T-helper 1 cell treated with Interleukin-12 subunit alpha and Interleukin-12 subunit beta and Interleukin-4 antibody, amounts not matched to agents 30 ng/mL and 1 ng/mL, for 36 hours (primary cell): ENCODE data around the gene FREY1. TPM values are rescaled to one million over a fixed set of nuclear protein-coding genes. Genes with fewer than 3 reads are reported as not detected.

Experiments used
- intact Hi-C: fragments of 100-400 bp; cut with micrococcal nuclease; formaldehyde crosslinking; loops from one replicate; pipeline ENCODE4 v1.15.1; 2024
- total RNA-seq: library from RNA; stranded (reverse); gene quantifications from 2 replicates; pipeline ENCODE4 v1.2.3, GENCODE V29; 2022

Gene FREY1, protein sequence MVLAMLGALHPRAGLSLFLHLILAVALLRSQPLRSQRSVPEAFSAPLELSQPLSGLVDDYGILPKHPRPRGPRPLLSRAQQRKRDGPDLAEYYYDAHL
- total RNA-seq: 2.7 and 3.4 TPM in 2 replicates

DNA sequence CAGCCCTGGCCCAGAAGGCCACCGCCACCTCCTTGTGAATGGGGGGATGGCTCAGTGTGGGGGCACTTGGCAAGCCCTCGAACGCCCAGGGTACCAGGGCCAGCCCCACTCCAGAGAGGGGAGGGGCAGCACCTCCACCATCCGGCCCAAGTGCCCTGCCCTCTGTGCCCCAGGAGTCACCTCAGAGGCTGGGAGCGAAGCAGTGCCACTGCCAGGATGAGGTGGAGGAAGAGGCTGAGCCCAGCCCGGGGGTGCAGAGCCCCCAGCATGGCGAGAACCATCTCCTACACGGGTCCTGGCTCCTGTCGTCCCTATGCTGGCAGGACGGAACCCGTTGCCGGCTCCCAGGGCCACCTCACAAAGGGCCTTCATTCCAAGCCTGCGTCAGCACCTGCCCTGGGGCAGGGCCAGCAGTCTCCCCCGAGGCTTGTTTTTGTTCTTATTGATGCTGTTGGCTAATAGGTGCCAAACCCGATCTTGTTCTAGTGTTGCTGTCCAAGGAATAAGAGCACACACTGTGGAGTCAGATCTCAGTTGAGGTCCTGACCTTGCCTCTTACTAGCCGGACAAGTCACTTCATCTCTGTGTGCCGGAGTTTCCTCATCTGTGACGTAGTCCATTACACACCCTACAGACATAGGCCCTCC lies at the start of gene FREY1:
Gene FREY1, minus strand, starts transcription at position 307 of the 647 bp plus-strand sequence. Its CDS starts 26 bp downstream, at position 281.
- intact Hi-C loops: no loop called here

DNA sequence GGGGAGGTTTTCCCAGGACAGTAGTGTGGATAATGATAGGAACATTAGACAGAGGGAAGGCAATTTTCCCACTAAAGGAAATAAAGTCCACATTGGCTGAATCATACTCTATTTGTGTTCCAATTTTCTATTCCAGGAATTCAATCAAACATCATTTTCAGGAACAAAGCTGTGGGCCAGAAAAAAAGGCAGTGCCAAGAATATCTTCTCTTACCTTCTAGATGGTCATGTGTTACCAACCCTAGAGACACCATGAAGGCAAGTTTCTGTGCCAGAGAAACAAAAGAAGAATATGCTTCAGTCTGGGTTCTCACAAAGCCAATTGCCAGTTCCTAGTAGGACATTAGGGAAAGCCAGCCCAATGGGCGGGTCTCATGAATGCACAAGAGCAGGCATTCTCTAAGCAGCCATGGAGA lies 42.9 kb upstream of the FREY1 start:
- intact Hi-C loops: no loop called here

DNA sequence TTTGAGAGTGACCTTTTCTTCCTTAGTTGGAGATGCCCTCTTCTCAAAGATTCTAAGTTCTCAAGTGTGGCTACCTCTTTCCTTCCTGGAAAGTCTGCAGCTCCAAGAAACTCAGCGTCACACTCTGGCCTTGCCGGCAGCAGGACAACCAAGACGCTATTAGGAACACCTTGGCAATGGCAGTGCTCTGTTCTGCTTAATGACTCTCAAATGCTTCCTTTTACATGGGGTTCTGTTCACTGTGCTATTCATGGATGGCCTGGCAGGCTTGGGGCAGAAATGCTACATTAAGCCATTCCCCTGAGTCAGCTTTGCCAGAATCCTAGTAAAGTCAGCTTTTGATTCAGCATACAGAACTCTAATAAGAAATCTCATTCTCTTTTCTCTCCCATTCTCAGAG lies 41.3 kb upstream of the FREY1 start:
- intact Hi-C loops: no loop called here

- intact Hi-C loops: no loop called here
Measured at GRCh38 chr11:45947885-45948284, 40.8 kb upstream of the FREY1 start.

- intact Hi-C loops: no loop called here
Measured at GRCh38 chr11:45945397-45945999, 38.4 kb upstream of the FREY1 start.

DNA sequence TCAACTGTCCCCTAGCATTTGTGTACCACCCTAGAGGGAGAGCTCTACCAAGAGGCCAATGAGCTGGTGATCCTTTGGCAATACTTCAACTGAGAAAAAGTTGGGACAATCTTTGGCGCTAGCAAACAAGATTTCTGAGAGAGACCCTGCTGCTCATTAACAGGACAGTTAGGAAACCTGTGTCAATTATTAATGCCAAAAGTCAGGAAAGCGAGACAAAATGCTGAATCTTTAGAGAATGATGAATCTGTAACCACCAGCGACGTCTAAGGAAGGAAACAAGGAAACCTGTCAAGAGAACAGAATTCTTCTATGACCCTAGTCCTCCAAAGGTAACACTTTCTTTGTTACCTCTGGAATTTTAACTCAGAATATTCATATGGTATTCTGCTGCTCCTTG lies 35.3 kb upstream of the FREY1 start:
- intact Hi-C loops: no loop called here

DNA sequence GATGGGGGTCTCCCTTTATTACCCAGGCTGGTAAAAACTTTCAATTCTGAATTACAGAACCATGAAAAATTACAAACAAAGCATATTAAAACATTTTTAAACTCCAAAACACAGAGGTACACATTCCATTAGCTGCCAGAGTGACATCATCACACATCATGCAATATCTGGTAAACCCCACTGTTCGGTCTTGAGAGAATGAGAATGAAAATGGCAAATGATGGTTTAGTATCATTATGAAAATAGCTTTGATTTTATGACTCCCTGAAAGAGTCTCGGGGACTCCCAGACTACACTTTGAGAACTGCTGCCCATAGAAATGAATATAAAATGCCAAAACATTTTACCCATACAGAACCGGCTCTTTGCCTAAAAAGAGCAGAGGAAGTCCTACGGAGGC lies 34.2 kb upstream of the FREY1 start:
- intact Hi-C loops: no loop called here

GRCh38 chr11:45939836-45940235 lies 32.8 kb upstream of the FREY1 start:
- intact Hi-C loops: no loop called here

DNA sequence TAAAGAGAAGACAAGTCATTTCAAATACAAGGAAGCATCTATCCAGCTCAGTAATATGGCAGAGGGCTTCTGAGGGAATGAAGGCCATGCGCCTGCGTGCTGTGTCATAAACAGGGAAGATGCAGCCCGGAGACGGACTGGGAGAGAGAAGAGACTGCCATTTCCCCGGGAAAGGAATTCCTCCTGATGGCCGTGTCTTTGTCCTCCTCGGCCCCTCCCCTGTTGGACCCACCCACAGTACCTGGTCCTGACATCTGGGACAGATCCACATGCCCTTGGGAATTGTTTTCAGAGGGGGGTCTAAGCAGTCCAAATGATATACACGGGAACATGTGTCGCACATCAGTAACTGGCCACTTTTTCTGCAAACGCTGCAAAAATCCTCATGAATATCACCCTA lies 30.8 kb upstream of the FREY1 start:
- intact Hi-C loops: no loop called here

DNA sequence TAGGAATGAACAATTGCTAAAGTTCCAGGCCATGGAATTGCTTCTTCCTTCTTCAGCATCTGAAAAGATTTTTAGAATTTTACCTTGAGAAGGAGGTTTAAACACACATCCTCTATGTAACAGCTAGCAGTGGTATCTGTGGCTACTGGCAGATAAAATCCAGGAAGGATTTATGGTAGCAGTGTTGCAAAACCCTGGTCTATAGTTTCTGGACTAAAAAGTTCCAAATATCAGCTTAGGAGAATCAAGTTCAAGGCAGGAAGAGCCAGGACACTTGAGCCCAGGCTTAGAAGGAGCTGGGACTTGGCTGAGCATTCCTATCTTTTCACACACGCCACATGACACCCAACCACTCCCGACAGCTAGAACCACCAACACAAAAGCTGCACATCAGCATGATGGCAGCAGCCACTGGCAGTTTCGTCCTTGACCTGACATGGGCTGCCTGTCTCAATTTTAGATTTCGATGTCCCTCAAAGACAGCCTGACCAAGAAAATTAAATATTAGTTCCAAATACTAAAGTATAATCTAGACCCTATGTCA lies 29.5 kb upstream of the FREY1 start:
- intact Hi-C loops: no loop called here

GRCh38 chr11:45935349-45936064 lies 28.4 kb upstream of the FREY1 start:
- intact Hi-C loops: no loop called here

- intact Hi-C loops: no loop called here
Measured at GRCh38 chr11:45934580-45935318, 27.7 kb upstream of the FREY1 start.

GRCh38 chr11:45933846-45934579 lies 26.9 kb upstream of the FREY1 start:
- intact Hi-C loops: no loop called here

GRCh38 chr11:45933131-45933831 lies 26.2 kb upstream of the FREY1 start:
- intact Hi-C loops: no loop called here

- intact Hi-C loops: no loop called here
Measured at GRCh38 chr11:45932217-45932616, 25.1 kb upstream of the FREY1 start.

- intact Hi-C loops: no loop called here
Measured at GRCh38 chr11:45931739-45932138, 24.7 kb upstream of the FREY1 start.

GRCh38 chr11:45930951-45931570 lies 24.0 kb upstream of the FREY1 start:
- intact Hi-C loops: no loop called here

DNA sequence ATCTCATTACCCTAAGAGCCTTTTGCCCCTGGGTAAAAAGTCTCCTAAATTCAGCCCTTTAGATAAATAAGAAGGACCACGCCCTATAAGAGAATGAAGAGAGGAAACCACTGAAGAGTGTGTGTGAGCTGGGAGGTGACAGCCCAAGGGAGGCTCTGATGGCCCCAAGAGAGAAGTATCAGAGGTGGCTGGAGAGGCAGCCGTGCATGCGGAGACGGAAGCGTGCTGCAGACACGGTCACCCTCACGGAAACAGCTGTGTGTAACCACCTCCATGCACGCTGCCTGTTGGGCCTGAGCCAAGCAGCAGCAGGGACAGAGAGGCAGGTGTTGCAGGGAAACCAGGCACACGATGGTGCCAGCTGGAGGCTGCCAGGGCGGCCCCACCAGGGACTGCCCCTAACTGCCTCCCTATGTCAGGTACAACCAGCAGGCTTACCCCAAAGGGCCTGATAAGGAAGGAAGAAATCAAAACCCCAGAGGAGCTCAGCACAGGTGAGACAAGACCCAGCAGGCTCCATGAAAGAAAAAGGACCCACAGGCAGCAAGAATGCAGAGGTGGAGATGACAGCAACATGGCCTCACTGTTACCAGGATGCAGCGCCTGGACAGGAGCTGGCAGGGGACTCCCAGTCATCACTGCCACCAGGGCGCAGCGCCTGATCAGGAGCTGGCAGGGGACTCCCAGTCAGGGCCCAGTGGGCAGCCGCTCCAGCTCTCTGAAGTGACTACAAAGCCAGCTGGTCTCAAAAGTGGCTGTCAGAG lies 23.1 kb upstream of the FREY1 start:
- intact Hi-C loops: no loop called here

GRCh38 chr11:45929486-45930030 lies 22.5 kb upstream of the FREY1 start:
- intact Hi-C loops: no loop called here
